Islet of Langerhans (tissue), 1 donor: ENCODE data around the gene KRTAP4-11.
"Not testable (repeated sequence)": the region's sequence is repeated elsewhere in the genome, so short reads cannot be mapped to it uniquely, and the experiment has no call there.

Source experiments
- FAIRE-seq: peaks from one replicate; lab custom pipeline; 2011; peaks lifted over from hg19 to GRCh38; lab: Jason Lieb, UNC

Gene KRTAP4-11

GRCh38 chr17:41123292-41123990 is 5.3 kb upstream of the KRTAP4-11 start:
- not testable (repeated sequence) for FAIRE-seq

GRCh38 chr17:41121742-41122141 is 3.6 kb upstream of the KRTAP4-11 start:
- FAIRE-seq: no peak

- FAIRE-seq: not testable (repeated sequence)
Observed at GRCh38 chr17:41119696-41120690, 1.8 kb upstream of the KRTAP4-11 start.

GRCh38 chr17:41118721-41119120 is 548 bp upstream of the KRTAP4-11 start:
- FAIRE-seq: no peak

- FAIRE-seq: no peak
Observed at GRCh38 chr17:41116297-41116696, 1.9 kb downstream of the KRTAP4-11 start.

- peak; percentile 43 for FAIRE-seq
Observed at GRCh38 chr17:41111151-41111885, 6.9 kb downstream of the KRTAP4-11 start.

- not testable (repeated sequence) for FAIRE-seq
Observed at GRCh38 chr17:41108728-41109386, 9.3 kb downstream of the KRTAP4-11 start.

GRCh38 chr17:41107941-41108450 is 10.2 kb downstream of the KRTAP4-11 start:
- no peak for FAIRE-seq

- FAIRE-seq: not testable (repeated sequence)
Observed at GRCh38 chr17:41105347-41105746, 12.8 kb downstream of the KRTAP4-11 start, which contains the start of gene KRTAP4-9. Gene KRTAP4-9 (plus strand): TSS chr17:41105389. CDS start chr17:41105389, 0 bp downstream.

- FAIRE-seq: not testable (repeated sequence)
Observed at GRCh38 chr17:41104386-41105038, 13.7 kb downstream of the KRTAP4-11 start.

- FAIRE-seq: no peak
Observed at GRCh38 chr17:41103896-41104295, 14.3 kb downstream of the KRTAP4-11 start.

- FAIRE-seq: no peak
Observed at GRCh38 chr17:41101586-41102259, 16.4 kb downstream of the KRTAP4-11 start, which contains the start of gene KRTAP4-16. Gene KRTAP4-16 (minus strand): TSS chr17:41102209. CDS start chr17:41102209, 0 bp downstream.

- FAIRE-seq: not testable (repeated sequence)
Observed at GRCh38 chr17:41099682-41100480, 18.3 kb downstream of the KRTAP4-11 start.

GRCh38 chr17:41098481-41098880 is 19.7 kb downstream of the KRTAP4-11 start:
- FAIRE-seq: no peak

GRCh38 chr17:41098042-41098441 is 20.1 kb downstream of the KRTAP4-11 start, which contains the start of gene KRTAP4-8:
Gene KRTAP4-8 (minus strand): TSS chr17:41098142. CDS start chr17:41098084, 58 bp downstream.
- no peak for FAIRE-seq

GRCh38 chr17:41096055-41096454 is 22.1 kb downstream of the KRTAP4-11 start:
- FAIRE-seq: no peak

- FAIRE-seq: not testable (repeated sequence)
Observed at GRCh38 chr17:41088760-41089352, 29.3 kb downstream of the KRTAP4-11 start.

GRCh38 chr17:41084100-41084856 is 33.9 kb downstream of the KRTAP4-11 start, which contains the start of gene KRTAP4-7:
Gene KRTAP4-7 (plus strand): TSS chr17:41084150. CDS start chr17:41084207, 57 bp downstream.
- not testable (repeated sequence) for FAIRE-seq
